Fibroblast of the aortic adventitia (primary cell): Measurements from ENCODE around the gene DNAH14. TPM values are rescaled to one million over a fixed set of nuclear protein-coding genes. Genes with fewer than 3 reads are reported as not detected.
"Not testable (repeated sequence)": the region's sequence is repeated elsewhere in the genome, so short reads cannot be mapped to it uniquely, and the experiment has no call there.

ENCODE experiments used
- DNase-seq: peaks from one replicate; pipeline ENCODE4 v3.0.0-alpha.2; 2010; ENCODE audit warnings: low read depth
- H3K4me3 ChIP-seq: 2 replicates; pipeline ENCODE4 v1.5.1; 2011; ENCODE audit warnings: low read depth, mild to moderate bottlenecking, control low read depth, low read length, moderate library complexity
- CTCF ChIP-seq: IDR thresholded peaks from 2 replicates; pipeline ENCODE4 v1.5.1; 2011; ENCODE audit warnings: mild to moderate bottlenecking, low read length, control low read depth, inconsistent platforms; ENCODE audit not compliant: insufficient read depth
- total RNA-seq: library from RNA; depleted of rRNA; stranded (reverse); fragments of >200 nt; gene quantifications from 2 replicates; pipeline ENCODE4 v1.2.3, GENCODE V29; 2012; ENCODE audit warnings: low replicate concordance

The DNAH14 gene
- total RNA-seq, 1 donor, result 33.9 TPM

GRCh38 chr1:225228871-225229303, 299.4 kb downstream of the DNAH14 start:
- H3K4me3 ChIP-seq, result no peak overlapping the region
- no peak for TF ChIP-seq CTCF
- DNase-seq, result no peak

DNA sequence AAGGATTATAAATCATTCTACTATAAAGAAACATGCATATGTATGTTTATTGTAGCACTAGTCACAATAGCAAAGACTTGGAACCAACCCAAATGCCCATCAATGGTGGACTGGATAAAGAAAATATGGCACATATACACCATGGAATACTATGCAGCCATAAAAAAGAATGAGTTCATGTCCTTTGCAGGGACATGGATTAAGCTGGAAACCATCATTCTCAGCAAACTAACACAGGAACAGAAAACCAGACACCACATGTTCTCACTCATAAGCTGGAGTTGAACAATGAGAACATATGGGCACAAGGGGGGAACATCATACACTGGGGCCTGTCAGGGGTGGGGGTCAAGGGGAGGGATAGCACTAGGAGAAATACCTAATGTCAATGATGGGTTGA, 300.0 kb downstream of the DNAH14 start:
- H3K4me3 ChIP-seq, result not testable (repeated sequence)

GRCh38 chr1:225230483-225230882, 301.0 kb downstream of the DNAH14 start:
- H3K4me3 ChIP-seq, result no peak overlapping the region
- no peak for DNase-seq
- TF ChIP-seq CTCF, result no peak

More for the DNA sequence above, 300.0 kb downstream of the DNAH14 start:
- DNase-seq, result not testable (repeated sequence)

- H3K4me3 ChIP-seq, DNase-seq: not testable (repeated sequence)
These were observed 303.5 kb downstream of the DNAH14 start for GRCh38 chr1:225232930-225233329.

DNA sequence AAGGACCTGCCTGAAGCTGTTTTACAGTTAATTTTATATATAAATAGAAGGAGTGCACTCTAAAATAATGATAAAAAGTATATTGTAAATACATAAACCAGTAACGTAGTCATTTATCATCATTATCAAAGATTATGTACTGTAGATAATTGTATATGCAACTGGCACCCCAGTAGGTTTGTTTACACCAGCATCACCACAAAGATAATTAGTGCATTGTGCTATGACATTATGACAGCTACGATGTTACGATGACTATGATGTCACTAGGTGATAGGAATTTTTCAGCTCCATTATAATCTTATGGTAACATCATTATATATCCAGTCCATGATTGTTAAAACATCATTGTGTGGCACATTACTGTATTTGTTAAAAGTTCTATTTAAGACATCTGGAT, 313.1 kb downstream of the DNAH14 start:
- H3K4me3 ChIP-seq, result no peak overlapping the region
- DNase-seq, result no peak
- no peak for TF ChIP-seq CTCF

DNA sequence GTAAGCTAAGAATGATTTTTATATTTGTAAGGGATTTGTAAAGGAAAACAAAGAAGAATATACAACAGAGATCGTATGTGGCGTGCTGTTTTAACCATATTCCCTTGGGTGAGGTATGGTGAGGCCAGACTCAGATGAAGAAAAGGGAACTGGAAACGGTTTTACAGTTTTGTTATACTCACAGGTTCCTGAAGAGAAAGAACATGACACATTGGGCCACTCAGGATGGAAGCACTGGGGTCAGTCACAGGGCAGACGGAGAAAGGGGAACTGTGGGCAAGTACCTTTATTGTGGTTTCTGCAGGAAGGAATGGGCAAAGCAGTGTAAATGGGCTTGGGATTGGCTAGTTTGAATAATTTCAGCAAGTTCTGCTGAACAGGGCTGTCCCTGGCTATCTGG, 321.0 kb downstream of the DNAH14 start:
- DNase-seq, result no peak
- H3K4me3 ChIP-seq, result no peak overlapping the region
- TF ChIP-seq CTCF, result no peak

- DNase-seq, result no peak
- no peak overlapping the region for H3K4me3 ChIP-seq
- TF ChIP-seq CTCF, result no peak
These were observed 323.7 kb downstream of the DNAH14 start for GRCh38 chr1:225253173-225253572.

- H3K4me3 ChIP-seq, result no peak overlapping the region
- DNase-seq, result no peak
- TF ChIP-seq CTCF, result no peak
These were observed 324.3 kb downstream of the DNAH14 start for GRCh38 chr1:225253784-225254183.
